ENCODE measurements around the gene NELFB.

The NELFB gene

GRCh38 chr9:137212520-137212919, 42.6 kb upstream of the NELFB start:
- TF ChIP-seq SNAI2 (CRISPR knock-in tag; IDR thresholded peaks at IDR 0.05) (no peak), CSDC2 (CRISPR knock-in tag; IDR thresholded peaks at IDR 0.05) (no peak), BACH2 (CRISPR knock-in tag; IDR thresholded peaks at IDR 0.05; ENCODE audit: borderline replicate concordance) (no peak), ZNF8 (CRISPR knock-in tag; IDR thresholded peaks at IDR 0.05) (no peak), ZFP3 (CRISPR knock-in tag; IDR thresholded peaks at IDR 0.05) (no peak), CSRNP3 (CRISPR knock-in tag; IDR thresholded peaks at IDR 0.05) (no peak), RARB (CRISPR knock-in tag; IDR thresholded peaks at IDR 0.05) (no peak), ZFP30 (CRISPR knock-in tag; IDR thresholded peaks at IDR 0.05) (no peak), TOX (CRISPR knock-in tag; IDR thresholded peaks at IDR 0.05; ENCODE audit: borderline replicate concordance) (no peak), CREB5 (CRISPR knock-in tag; IDR thresholded peaks at IDR 0.05; ENCODE audit: low read depth) (no peak)
- peak; percentile 16 for ATAC-seq

GRCh38 chr9:137213160-137214060, 41.7 kb upstream of the NELFB start:
- TF ChIP-seq TCF4 (CRISPR knock-in tag; IDR thresholded peaks at IDR 0.05; ENCODE audit: borderline replicate concordance) (no peak), ZNF70 (CRISPR knock-in tag; IDR thresholded peaks at IDR 0.05) (no peak), SNAI2 (CRISPR knock-in tag; IDR thresholded peaks at IDR 0.05) (no peak), PPARA (CRISPR knock-in tag; IDR thresholded peaks at IDR 0.05; ENCODE audit: borderline replicate concordance) (no peak), POU6F1 (CRISPR knock-in tag; IDR thresholded peaks at IDR 0.05; ENCODE audit: borderline replicate concordance, low read depth) (no peak), CSDC2 (CRISPR knock-in tag; IDR thresholded peaks at IDR 0.05) (no peak), BACH2 (CRISPR knock-in tag; IDR thresholded peaks at IDR 0.05; ENCODE audit: borderline replicate concordance) (no peak)
- ATAC-seq = peak; percentile 16

GRCh38 chr9:137214620-137215019, 40.5 kb upstream of the NELFB start:
- no peak for ATAC-seq
- TF ChIP-seq ZNF8 (CRISPR knock-in tag; IDR thresholded peaks at IDR 0.05) (no peak), PATZ1 (CRISPR knock-in tag; IDR thresholded peaks at IDR 0.05; ENCODE audit: borderline replicate concordance) (no peak), ARNTL (CRISPR knock-in tag; IDR thresholded peaks at IDR 0.05; ENCODE audit: borderline replicate concordance, low read depth) (no peak), RARB (CRISPR knock-in tag; IDR thresholded peaks at IDR 0.05) (no peak), CREB5 (CRISPR knock-in tag; IDR thresholded peaks at IDR 0.05; ENCODE audit: low read depth) (no peak), BACH2 (CRISPR knock-in tag; IDR thresholded peaks at IDR 0.05; ENCODE audit: borderline replicate concordance) (no peak), POU6F1 (CRISPR knock-in tag; IDR thresholded peaks at IDR 0.05; ENCODE audit: borderline replicate concordance, low read depth) (no peak), ESRRG (CRISPR knock-in tag; IDR thresholded peaks at IDR 0.05) (no peak), ZFP3 (CRISPR knock-in tag; IDR thresholded peaks at IDR 0.05) (no peak), ZNF70 (CRISPR knock-in tag; IDR thresholded peaks at IDR 0.05) (no peak), CSRNP3 (CRISPR knock-in tag; IDR thresholded peaks at IDR 0.05) (no peak), ZFP30 (CRISPR knock-in tag; IDR thresholded peaks at IDR 0.05) (no peak), OSR1 (CRISPR knock-in tag; IDR thresholded peaks at IDR 0.05) (no peak), ZC3H10 (CRISPR knock-in tag; IDR thresholded peaks at IDR 0.05) (no peak)
